ENCODE results near the gene LRP1B.

The LRP1B gene

DNA sequence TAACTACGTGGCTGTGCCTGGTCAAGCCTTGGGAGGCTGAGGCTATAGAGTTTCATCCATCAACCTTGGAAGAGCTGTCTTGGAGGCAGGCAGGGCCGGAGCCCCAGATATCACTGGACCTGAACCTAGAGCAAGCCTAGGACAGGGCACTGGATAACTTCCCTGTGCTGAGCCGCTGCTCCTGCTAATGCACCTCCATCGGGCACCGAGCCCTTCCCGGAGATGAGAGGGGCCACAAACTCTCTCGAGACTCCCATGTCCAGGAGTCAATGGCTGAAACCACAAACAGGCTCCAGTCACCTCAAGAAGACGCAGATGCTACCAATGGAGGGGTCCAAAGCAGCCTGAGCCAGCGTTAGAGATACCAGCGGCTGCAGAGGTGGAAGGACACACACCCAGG, 866.0 kb downstream of the LRP1B start:
- no peak for TF ChIP-seq Cebpa-rat (IDR thresholded peaks at IDR 0.05)
- H3K36me3 ChIP-seq = no peaks in the 10 kb centered on the region

DNA sequence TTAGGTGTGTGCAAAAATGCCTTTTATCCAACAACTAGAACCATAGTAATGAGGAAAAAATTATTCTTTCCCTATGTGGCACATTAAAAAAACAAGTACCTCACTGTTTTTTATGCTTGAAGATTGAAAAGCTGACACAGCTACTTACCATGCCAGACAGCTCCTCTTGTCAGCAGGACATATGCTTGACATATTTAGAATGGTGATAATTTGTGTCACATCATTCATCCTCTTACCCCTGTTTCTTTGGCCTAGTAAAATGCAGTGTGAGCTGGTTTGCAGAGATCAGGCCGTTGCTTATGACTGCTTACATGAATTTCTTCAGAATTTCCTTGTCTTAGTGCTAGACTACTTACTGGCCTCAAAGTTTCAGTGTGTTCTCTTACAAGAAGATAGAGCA, 869.9 kb downstream of the LRP1B start:
- Histone ChIP-seq H3K27ac (no peak overlapping the region), H3K4me1 (no peaks in the 10 kb centered on the region), H3K27me3 (no peaks in the 10 kb centered on the region), H3K4me2 (no peak overlapping the region), H4K20me1 (no peaks in the 10 kb centered on the region), H3K4me3 (no peak overlapping the region), H3K36me3 (no peaks in the 10 kb centered on the region), H3K9ac (no peak overlapping the region), H3K9me3 (replicated peaks in 1 of 11) (peaks cover 0 to 9% (median 4%) of the 10 kb centered on the region in 11 experiments; a peak in 4 of 22 replicates)
- no peak for TF ChIP-seq Cebpa-rat (IDR thresholded peaks at IDR 0.05)

More for the DNA sequence above, 866.0 kb downstream of the LRP1B start:
- H3K4me1 ChIP-seq = no peaks in the 10 kb centered on the region
- no peaks in the 10 kb centered on the region for H3K27me3 ChIP-seq
- no peak overlapping the region for H3K4me3 ChIP-seq
- H3K27ac ChIP-seq = no peak overlapping the region
- no peak overlapping the region for H3K9ac ChIP-seq
- no peak overlapping the region for H3K4me2 ChIP-seq
- H3K9me3 ChIP-seq (replicated peaks in 1 of 11) = peaks cover 0 to 9% (median 4%) of the 10 kb centered on the region in 11 experiments; a peak in 4 of 22 replicates
- H4K20me1 ChIP-seq = no peaks in the 10 kb centered on the region

DNA sequence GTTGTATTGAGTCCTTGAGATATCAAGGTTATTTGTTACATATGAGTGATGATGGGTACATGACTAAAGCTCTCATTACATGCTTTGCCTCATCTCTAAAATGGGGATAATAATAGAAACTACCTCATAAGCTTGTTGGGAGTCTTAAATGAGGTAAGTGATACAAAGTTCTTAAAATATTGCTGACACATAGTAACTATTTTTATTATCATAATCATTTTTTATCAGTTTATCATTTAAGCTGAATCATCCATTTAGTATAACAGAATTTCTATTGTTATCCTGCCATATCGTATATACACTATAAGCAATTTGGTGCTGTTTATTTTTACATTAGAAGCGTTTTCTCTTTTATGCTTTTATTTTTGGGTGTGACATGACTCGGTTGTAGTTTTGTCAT, 871.1 kb downstream of the LRP1B start:
- no peak overlapping the region for H3K27ac ChIP-seq

DNA sequence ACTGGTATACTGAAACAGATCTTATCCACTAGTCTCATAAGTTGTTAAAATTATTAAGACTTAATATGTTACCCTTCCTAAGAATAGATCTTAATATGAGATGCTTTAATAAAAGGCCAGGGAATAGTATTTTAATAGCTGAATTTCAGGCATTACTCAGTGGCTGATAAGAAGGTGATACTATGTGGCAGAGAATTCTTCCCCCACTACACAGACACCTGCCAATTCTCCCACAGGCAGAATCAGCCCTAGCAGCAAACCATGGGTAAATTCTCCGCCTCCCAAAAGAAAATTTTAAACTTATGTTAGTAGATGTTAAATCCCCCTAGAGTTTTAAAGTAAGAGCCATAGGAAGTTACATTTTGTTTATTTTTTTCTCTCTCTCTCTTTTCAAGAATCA, 888.8 kb downstream of the LRP1B start:
- Histone ChIP-seq H3K9me3 (replicated peaks in 1 of 11) (no peaks in the 10 kb centered on the region), H4K20me1 (no peaks in the 10 kb centered on the region), H3K4me3 (no peak overlapping the region), H3K36me3 (no peaks in the 10 kb centered on the region), H3K27ac (no peak overlapping the region), H3K4me2 (no peak overlapping the region), H3K27me3 (no peaks in the 10 kb centered on the region), H3K4me1 (no peaks in the 10 kb centered on the region), H3K9ac (no peak overlapping the region)
- no peak for TF ChIP-seq Cebpa-rat (IDR thresholded peaks at IDR 0.05)

More for the DNA sequence above, 871.1 kb downstream of the LRP1B start:
- H4K20me1 ChIP-seq = no peaks in the 10 kb centered on the region
- peaks cover 0 to under 1% (median 0%) of the 10 kb centered on the region in 11 experiments; a peak in 2 of 22 replicates for H3K9me3 ChIP-seq (replicated peaks in 1 of 11)
- H3K4me2 ChIP-seq = no peak overlapping the region
- H3K4me3 ChIP-seq = no peak overlapping the region
- TF ChIP-seq Cebpa-rat (IDR thresholded peaks at IDR 0.05) = no peak
- no peaks in the 10 kb centered on the region for H3K36me3 ChIP-seq
- no peak overlapping the region for H3K9ac ChIP-seq
- no peaks in the 10 kb centered on the region for H3K27me3 ChIP-seq
- H3K4me1 ChIP-seq = no peaks in the 10 kb centered on the region

DNA sequence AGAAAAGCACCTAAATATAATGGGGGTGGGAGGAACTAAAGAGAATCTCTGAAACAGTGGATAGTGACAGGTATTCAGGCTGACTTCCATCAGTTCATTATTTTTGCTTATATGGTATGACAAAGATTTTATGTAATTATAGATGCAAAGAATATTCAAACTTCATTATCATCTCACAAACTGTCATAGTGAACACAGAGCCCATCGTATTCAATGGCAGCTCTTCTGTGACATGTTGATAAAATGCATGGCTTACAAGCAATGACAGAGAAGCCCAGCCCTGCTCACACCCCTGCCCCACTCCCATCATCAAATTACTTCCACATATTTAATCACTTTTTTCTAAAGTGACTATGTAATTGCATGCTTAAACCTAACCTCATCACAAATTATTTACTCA, 904.3 kb downstream of the LRP1B start:
- no peak overlapping the region for H3K4me2 ChIP-seq
- no peak for TF ChIP-seq Cebpa-rat (IDR thresholded peaks at IDR 0.05)
- H3K9ac ChIP-seq = no peak overlapping the region
- H3K4me3 ChIP-seq = no peak overlapping the region
- no peak overlapping the region for H3K27ac ChIP-seq
- no peaks in the 10 kb centered on the region for H3K4me1 ChIP-seq
- H3K36me3 ChIP-seq = no peaks in the 10 kb centered on the region
- no peaks in the 10 kb centered on the region for H4K20me1 ChIP-seq
- peaks cover 0 to 13% (median 5%) of the 10 kb centered on the region in 11 experiments; a peak in 8 of 22 replicates for H3K9me3 ChIP-seq (replicated peaks in 1 of 11)
- H3K27me3 ChIP-seq = no peaks in the 10 kb centered on the region

DNA sequence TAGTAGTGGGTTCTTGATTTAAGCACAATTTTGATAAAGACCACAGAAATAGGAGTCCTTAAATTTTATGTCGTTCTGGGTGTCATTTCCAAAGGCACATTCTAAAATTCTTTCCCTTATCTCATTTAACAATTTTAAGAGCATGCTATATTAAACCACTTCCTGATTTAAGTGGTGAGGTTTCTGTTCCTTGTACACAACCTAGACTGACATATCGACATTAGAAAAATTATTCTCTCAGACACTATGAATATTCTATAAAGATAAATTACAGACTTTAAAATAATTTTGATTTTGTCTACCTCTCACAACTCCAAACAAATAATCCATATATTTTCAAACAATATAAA, 923.8 kb downstream of the LRP1B start:
- no peak for TF ChIP-seq Cebpa-rat (IDR thresholded peaks at IDR 0.05)
- Histone ChIP-seq H3K9me3 (replicated peaks in 1 of 11) (peaks cover 0 to 26% (median 15%) of the 10 kb centered on the region in 11 experiments; a peak in 14 of 22 replicates), H3K4me2 (peak overlapping the region; percentile 25 to 87 (median 63)), H4K20me1 (no peaks in the 10 kb centered on the region), H3K4me3 (peak overlapping the region in 1 of 10 experiments; percentile 6; a peak in 1 of 20 replicates), H3K27me3 (no peaks in the 10 kb centered on the region), H3K4me1 (peaks cover 10 to 22% (median 15%) of the 10 kb centered on the region in 10 experiments; a peak in 19 of 20 replicates), H3K27ac (peak overlapping the region in 6 of 11 experiments; percentile 15 to 55 (median 26); a peak in 5 of 22 replicates), H3K9ac (no peak overlapping the region), H3K36me3 (no peaks in the 10 kb centered on the region)

DNA sequence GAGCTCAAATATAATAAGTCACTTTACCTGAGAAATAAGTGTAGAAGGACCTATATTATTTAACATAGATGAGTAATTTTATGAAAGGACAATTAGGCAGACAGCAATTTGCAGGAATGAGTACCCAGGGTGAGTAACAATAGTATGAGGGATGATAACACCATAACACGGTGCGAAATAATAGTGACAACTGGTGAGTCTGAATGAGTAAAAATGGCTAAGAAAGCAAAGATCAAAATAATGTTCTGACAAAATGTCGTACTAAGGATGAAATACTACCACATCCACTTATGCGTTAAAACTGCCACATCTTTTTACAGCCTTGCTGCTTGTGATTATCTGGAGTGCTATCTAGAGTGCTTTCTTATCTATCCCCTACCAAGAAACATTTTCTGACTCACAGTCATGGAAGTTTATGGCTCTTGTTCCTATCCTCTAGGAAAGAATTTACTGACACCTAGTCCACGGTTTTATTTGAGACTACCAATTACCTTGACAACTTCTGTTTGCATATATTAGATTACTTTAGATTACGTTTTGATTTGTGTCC, 929.7 kb downstream of the LRP1B start:
- Histone ChIP-seq H3K9me3 (replicated peaks in 1 of 11) (peaks cover 0 to 24% (median 11%) of the 10 kb centered on the region in 11 experiments; a peak in 11 of 22 replicates), H3K27me3 (no peaks in the 10 kb centered on the region), H3K9ac (no peak overlapping the region), H3K4me1 (peaks cover 1 to 15% (median 6%) of the 10 kb centered on the region in 10 experiments; a peak in 14 of 20 replicates), H3K4me2 (no peak overlapping the region), H3K36me3 (no peaks in the 10 kb centered on the region), H3K27ac (no peak overlapping the region), H3K4me3 (no peak overlapping the region), H4K20me1 (no peaks in the 10 kb centered on the region)
- no peak for TF ChIP-seq Cebpa-rat (IDR thresholded peaks at IDR 0.05)

DNA sequence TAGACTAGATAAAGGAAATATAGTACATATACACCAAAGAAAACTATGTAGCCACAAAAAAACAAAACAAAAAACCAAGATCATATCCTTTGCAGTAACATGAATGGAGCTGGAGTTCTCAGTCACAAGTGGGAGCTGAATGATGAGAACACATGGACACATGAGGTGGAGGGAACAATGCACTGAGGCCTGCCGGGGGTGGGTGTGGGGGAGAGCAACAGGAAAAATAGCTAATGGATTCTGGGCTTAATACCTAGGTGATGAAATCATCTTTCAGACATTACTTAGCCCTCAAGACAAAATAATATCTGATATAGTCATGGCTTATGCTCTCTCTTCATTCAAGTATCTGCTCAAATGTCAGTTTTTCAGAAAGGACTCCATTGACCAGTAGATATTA, 930.6 kb downstream of the LRP1B start:
- TF ChIP-seq Cebpa-rat (IDR thresholded peaks at IDR 0.05) = no peak
- Histone ChIP-seq H4K20me1 (no peaks in the 10 kb centered on the region), H3K27me3 (no peaks in the 10 kb centered on the region), H3K4me1 (peaks cover 0 to 16% (median 6%) of the 10 kb centered on the region in 10 experiments; a peak in 9 of 20 replicates), H3K9me3 (replicated peaks in 1 of 11) (peaks cover 0 to 24% (median 11%) of the 10 kb centered on the region in 11 experiments; a peak in 11 of 22 replicates), H3K27ac (no peak overlapping the region), H3K9ac (no peak overlapping the region), H3K4me3 (no peak overlapping the region), H3K36me3 (no peaks in the 10 kb centered on the region), H3K4me2 (peak overlapping the region in 4 of 11 experiments; percentile 6 to 32 (median 14); a peak in 3 of 22 replicates)

DNA sequence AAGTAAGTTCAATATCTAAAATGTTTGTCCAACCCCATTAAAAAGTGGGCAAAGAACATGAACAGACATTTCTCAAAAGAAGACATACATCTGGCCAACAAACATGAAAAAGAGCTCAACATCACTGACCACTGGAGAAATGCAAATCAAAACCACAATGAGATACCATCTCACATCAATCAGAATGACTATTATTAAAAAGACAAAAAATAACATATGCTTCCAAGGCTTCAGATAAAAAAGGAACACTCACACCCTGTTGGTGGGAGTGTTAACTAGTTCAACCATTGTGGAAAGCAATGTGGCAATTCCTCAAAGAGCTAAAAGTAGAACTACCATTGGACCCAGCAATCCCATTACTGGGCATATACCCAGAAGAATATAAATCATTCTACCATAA, 931.1 kb downstream of the LRP1B start:
- no peak overlapping the region for H3K4me3 ChIP-seq
- peaks cover 0 to 24% (median 11%) of the 10 kb centered on the region in 11 experiments; a peak in 11 of 22 replicates for H3K9me3 ChIP-seq (replicated peaks in 1 of 11)
- peaks cover 0 to 20% (median 7%) of the 10 kb centered on the region in 10 experiments; a peak in 9 of 20 replicates for H3K4me1 ChIP-seq
- TF ChIP-seq Cebpa-rat (IDR thresholded peaks at IDR 0.05) = no peak
- no peaks in the 10 kb centered on the region for H4K20me1 ChIP-seq
- no peak overlapping the region for H3K27ac ChIP-seq
- no peaks in the 10 kb centered on the region for H3K27me3 ChIP-seq
- H3K36me3 ChIP-seq = no peaks in the 10 kb centered on the region
- H3K4me2 ChIP-seq = peak overlapping the region in 4 of 11 experiments; percentile 6 to 32 (median 14); a peak in 4 of 22 replicates
- H3K9ac ChIP-seq = no peak overlapping the region

DNA sequence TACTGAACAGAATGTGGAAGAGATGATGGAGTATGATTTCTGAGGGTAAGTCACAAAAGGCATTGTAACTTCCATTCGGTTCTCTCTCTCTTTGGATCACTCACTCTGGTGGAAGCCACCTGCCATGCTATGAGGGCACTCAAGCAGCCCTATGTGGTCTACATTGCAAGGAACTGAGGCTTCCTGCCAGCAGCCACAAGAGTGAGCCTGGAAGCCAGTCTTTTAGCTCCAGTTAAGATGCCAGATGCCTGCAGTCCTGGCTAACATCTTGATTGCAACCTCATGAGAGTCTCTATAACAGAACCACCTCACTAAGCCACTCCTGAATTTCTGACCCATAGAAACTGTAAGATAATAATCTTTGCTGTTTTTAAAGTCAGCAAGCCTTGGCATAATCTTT, 935.7 kb downstream of the LRP1B start:
- H3K36me3 ChIP-seq = no peaks in the 10 kb centered on the region
- no peak overlapping the region for H3K4me3 ChIP-seq
- peaks cover 0 to 7% (median 0%) of the 10 kb centered on the region in 11 experiments; a peak in 4 of 22 replicates for H3K9me3 ChIP-seq (replicated peaks in 1 of 11)
- H3K4me1 ChIP-seq = peaks cover 0 to 19% (median 6%) of the 10 kb centered on the region in 10 experiments; a peak in 9 of 20 replicates
- no peak for TF ChIP-seq Cebpa-rat (IDR thresholded peaks at IDR 0.05)
- H3K4me2 ChIP-seq = peak overlapping the region in 7 of 11 experiments; percentile 1 to 37 (median 10); a peak in 6 of 22 replicates
- no peaks in the 10 kb centered on the region for H4K20me1 ChIP-seq
- H3K27me3 ChIP-seq = no peaks in the 10 kb centered on the region
- H3K27ac ChIP-seq = no peak overlapping the region
- H3K9ac ChIP-seq = no peak overlapping the region

All from BLaER1 treated with 17β-estradiol and CSF1 and Interleukin-3, amounts not matched to agents 10 nM and 100 nM (cell line).